GM12875 (cell line): Measurements from ENCODE around the gene SPECC1L.

Source experiments
- H3K4me3 ChIP-seq: one replicate; pipeline ENCODE4 v1.5.1; 2011; ENCODE audit warnings: low read depth, low read length, control low read depth
- TF ChIP-seq, protein P1 (sequence below): IDR thresholded peaks from 2 replicates; pipeline ENCODE4 v1.5.1; 2011; ENCODE audit warnings: low read depth, mild to moderate bottlenecking, control low read depth, inconsistent platforms, low read length, moderate library complexity, borderline replicate concordance; ENCODE audit not compliant: insufficient read depth

SPECC1L gene

DNA sequence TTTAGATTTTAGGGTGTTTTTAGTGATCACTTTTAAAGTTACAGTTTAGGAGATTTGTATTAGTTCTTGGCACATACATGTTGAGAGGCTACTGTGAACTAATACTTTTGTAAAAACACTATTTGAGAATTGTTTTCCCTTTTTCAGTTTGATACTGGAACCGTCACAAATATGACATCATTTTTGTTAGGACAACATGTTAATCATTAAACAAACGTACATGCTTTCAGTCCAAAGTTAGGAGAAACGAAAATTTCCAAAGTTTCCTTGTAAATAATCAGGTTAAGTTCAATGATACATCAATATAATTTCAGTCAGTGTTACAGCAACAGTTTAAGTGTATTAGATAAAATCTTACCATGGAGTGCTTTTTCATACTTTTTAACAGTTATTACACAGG, 53.1 kb downstream of the SPECC1L start:
- H3K4me3 ChIP-seq, result no peak overlapping the region
- TF ChIP-seq, protein P1, sequence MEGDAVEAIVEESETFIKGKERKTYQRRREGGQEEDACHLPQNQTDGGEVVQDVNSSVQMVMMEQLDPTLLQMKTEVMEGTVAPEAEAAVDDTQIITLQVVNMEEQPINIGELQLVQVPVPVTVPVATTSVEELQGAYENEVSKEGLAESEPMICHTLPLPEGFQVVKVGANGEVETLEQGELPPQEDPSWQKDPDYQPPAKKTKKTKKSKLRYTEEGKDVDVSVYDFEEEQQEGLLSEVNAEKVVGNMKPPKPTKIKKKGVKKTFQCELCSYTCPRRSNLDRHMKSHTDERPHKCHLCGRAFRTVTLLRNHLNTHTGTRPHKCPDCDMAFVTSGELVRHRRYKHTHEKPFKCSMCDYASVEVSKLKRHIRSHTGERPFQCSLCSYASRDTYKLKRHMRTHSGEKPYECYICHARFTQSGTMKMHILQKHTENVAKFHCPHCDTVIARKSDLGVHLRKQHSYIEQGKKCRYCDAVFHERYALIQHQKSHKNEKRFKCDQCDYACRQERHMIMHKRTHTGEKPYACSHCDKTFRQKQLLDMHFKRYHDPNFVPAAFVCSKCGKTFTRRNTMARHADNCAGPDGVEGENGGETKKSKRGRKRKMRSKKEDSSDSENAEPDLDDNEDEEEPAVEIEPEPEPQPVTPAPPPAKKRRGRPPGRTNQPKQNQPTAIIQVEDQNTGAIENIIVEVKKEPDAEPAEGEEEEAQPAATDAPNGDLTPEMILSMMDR, result no peak

DNA sequence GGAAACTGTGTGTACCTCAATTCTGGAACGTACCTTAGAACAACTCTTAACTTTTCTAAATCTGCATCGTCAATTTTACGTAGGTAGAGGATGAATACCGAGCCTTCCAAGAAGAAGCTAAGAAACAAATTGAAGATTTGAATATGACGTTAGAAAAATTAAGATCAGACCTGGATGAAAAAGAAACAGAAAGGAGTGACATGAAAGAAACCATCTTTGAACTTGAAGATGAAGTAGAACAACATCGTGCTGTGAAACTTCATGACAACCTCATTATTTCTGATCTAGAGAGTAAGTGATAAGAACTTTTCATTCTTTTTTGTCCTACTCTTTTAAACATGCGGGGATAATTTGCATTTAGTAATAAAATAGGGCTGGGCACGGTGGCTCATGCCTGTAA, 53.5 kb downstream of the SPECC1L start:
- no peak overlapping the region for H3K4me3 ChIP-seq
- TF ChIP-seq, protein P1, result no peak

DNA sequence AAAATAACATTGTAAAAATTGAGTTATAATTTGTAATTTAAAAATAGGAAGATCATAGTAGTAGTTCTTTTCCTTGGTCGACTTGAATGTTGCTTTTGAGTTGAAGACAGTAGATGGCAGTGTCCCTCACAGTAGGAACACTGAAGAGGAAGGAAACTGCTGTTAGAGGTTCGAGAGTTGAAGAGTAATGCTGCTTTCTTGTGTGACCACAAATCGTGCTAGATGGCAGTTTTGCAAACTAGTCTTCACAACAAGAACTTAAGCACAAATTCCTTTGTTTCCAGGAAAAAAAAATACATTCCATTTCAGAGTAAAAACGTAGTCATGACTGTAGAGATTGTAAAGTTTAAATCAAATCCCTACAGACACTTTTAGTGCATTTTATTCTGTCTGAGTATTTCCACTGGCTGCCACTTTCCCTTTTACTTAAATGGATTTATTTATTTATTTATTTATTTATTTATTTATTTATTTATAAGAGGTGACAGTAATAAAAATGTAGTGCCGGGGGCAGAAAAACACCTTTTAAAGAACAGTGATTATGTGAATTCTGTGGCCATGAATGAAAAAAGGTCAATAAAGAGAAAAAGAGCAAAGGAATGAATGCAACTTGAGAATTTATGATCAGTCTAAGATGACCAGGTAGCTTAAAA, 54.6 kb downstream of the SPECC1L start:
- TF ChIP-seq, protein P1, result peak; percentile 54; the same call in 1 of the 2 replicates
- no peak overlapping the region for H3K4me3 ChIP-seq

- TF ChIP-seq, protein P1, result no peak
- H3K4me3 ChIP-seq, result no peak overlapping the region
Observed at GRCh38 chr22:24326266-24326665, 55.6 kb downstream of the SPECC1L start.

DNA sequence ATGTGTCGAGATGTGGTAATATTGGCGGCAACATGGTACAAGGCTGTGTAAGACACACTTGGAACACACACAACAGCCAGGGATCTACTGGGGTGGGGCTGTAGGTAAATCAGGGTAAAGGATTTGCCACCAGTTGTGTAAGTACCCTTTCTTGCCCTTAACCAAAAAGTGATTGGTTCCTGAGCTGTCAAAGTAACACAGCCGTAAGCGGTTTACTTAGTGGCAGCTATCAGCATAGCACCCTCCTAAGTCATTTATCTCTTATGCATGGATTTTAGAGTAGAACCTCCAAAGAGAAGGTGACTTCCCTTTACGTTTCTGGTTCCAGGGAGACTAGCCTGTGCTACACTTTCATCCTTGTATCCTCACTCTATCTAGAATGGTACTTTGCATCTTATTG, 57.2 kb downstream of the SPECC1L start:
- no peak overlapping the region for H3K4me3 ChIP-seq
- TF ChIP-seq, protein P1, result no peak

GRCh38 chr22:24329453-24329852, 58.8 kb downstream of the SPECC1L start:
- H3K4me3 ChIP-seq, result no peak overlapping the region
- TF ChIP-seq, protein P1, result no peak

DNA sequence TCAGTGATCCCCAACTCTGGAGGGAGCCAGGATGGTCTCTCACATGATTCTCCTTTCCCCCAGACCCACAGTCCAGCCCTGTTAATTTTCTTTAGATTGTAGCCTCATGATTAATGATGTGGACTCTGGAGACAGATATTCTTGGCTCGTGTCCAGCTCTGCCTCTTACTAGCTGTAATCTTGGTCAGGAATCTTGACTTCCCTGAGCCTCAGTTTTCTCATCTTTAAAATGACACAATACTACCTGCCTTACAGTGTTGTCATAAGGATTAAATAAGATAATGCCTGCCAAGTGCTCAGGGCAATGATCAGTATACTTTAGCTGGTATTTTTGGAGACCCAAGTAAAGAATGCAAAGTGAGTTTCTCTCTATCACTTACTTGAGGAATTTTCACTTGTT, 60.0 kb downstream of the SPECC1L start:
- TF ChIP-seq, protein P1, result no peak

More for the DNA sequence above, 60.0 kb downstream of the SPECC1L start:
- H3K4me3 ChIP-seq, result no peak overlapping the region
